IMR-90 (cell line): ENCODE measurements around the gene IFNL1. TPM values are rescaled to one million over a fixed set of nuclear protein-coding genes. Genes with fewer than 3 reads are reported as not detected.

Experiments
- ATAC-seq: fragments of 200-7000 bp; cut with Tn5 transposase; 2 replicates; pipeline ENCODE4 v1.9.1; 2020; ENCODE audit warnings: low read depth, mild to moderate bottlenecking, moderate library complexity
- BruUV-seq: library from RNA; stranded (reverse); fragments of 400-500 nt; replicated peaks from 2 replicates; lab custom pipeline; 2021; lab: Mats Ljungman, UMichigan
- CTCF ChIA-PET: fragments of 300-600 bp; formaldehyde crosslinking; extraction: SDS; loops from one replicate; lab custom pipeline; 2021; ENCODE audit warnings: antibody characterized with exemption; lab: Yijun Ruan, JAX
- POLR2A ChIA-PET: fragments of 300-600 bp; sonication (Branson Sonifier 250); formaldehyde crosslinking; loops from one replicate; lab custom pipeline; 2022; ENCODE audit warnings: antibody characterized with exemption; ENCODE audit not compliant: unreplicated experiment; lab: Charles Lee
- DNase-seq: peaks from one replicate; pipeline ENCODE4 v3.0.0; 2013
- H2AFZ ChIP-seq: replicated peaks from 2 replicates; pipeline ENCODE3; 2013; ENCODE audit warnings: low read length, mild to moderate bottlenecking; ENCODE audit not compliant: poor library complexity
- H2AK5ac ChIP-seq: 2 replicates; pipeline ENCODE4 v1.6.1; 2013; ENCODE audit warnings: low read depth, low read length, inconsistent platforms
- H2AK9ac ChIP-seq: replicated peaks from 2 replicates; pipeline ENCODE3; 2013; ENCODE audit warnings: mild to moderate bottlenecking, low read depth, low read length, moderate library complexity; ENCODE audit not compliant: poor library complexity
- H2BK120ac ChIP-seq: 2 replicates; pipeline ENCODE4 v1.6.1; 2013; ENCODE audit warnings: low read depth, low read length, inconsistent platforms
- H2BK15ac ChIP-seq: 3 replicates; pipeline ENCODE4 v1.6.1; 2013; ENCODE audit warnings: low read depth, low read length, inconsistent platforms
- H2BK20ac ChIP-seq: 2 replicates; pipeline ENCODE4 v1.6.1; 2013; ENCODE audit warnings: low read depth, mild to moderate bottlenecking, inconsistent platforms, low read length, moderate library complexity
- H2BK5ac ChIP-seq: 2 replicates; pipeline ENCODE4 v1.6.1; 2013; ENCODE audit warnings: mild to moderate bottlenecking, low read depth, low read length, inconsistent platforms; ENCODE audit not compliant: poor library complexity, severe bottlenecking
- H3K14ac ChIP-seq: replicated peaks from 2 replicates; pipeline ENCODE4 v1.6.1; 2013; ENCODE audit warnings: low read depth, low read length, inconsistent platforms
- H3K18ac ChIP-seq: 2 replicates; pipeline ENCODE4 v1.6.1; 2013; ENCODE audit warnings: low read depth, low read length, control low read depth
- H3K23ac ChIP-seq: 2 replicates; pipeline ENCODE4 v1.6.1; 2013; ENCODE audit warnings: low read depth, low read length, inconsistent platforms
- H3K27ac ChIP-seq: 2 replicates; pipeline ENCODE4 v1.5.1; 2013; ENCODE audit warnings: mild to moderate bottlenecking, control low read depth, low read length; ENCODE audit not compliant: insufficient read depth
- H3K27me3 ChIP-seq: 2 replicates; pipeline ENCODE4 v1.6.1; 2013; ENCODE audit warnings: low read length; ENCODE audit not compliant: control insufficient read depth, insufficient read depth
- H3K36me3 ChIP-seq: 2 replicates; pipeline ENCODE4 v1.6.1; 2013; ENCODE audit warnings: low read length, mixed read lengths; ENCODE audit not compliant: control insufficient read depth, insufficient read depth
- H3K4ac ChIP-seq: 2 replicates; pipeline ENCODE4 v1.6.1; 2013; ENCODE audit warnings: low read depth, low read length, inconsistent platforms
- H3K4me1 ChIP-seq: 2 replicates; pipeline ENCODE4 v1.6.1; 2013; ENCODE audit warnings: low read length, mixed read lengths; ENCODE audit not compliant: control insufficient read depth, insufficient read depth
- H3K4me2 ChIP-seq: 2 replicates; pipeline ENCODE4 v1.6.1; 2013; ENCODE audit warnings: low read depth, mild to moderate bottlenecking, control low read depth, low read length, moderate library complexity
- H3K4me3 ChIP-seq: 2 replicates; pipeline ENCODE4 v1.5.1; 2013; ENCODE audit warnings: low read depth, mild to moderate bottlenecking, control low read depth, low read length, moderate library complexity; ENCODE audit not compliant: insufficient read depth
- H3K56ac ChIP-seq: 2 replicates; pipeline ENCODE4 v1.6.1; 2013; ENCODE audit warnings: low read length, inconsistent platforms; ENCODE audit not compliant: insufficient read depth; ENCODE audit errors: extremely low read depth
- H3K79me1 ChIP-seq, 2 experiments: 2 replicates each; pipeline ENCODE4 v1.6.1; 2013; ENCODE audit warnings: low read length in 2 of 2, inconsistent platforms in 1 of 2, low read depth in 1 of 2
- H3K9ac ChIP-seq: 2 replicates; pipeline ENCODE4 v1.6.1; 2013; ENCODE audit warnings: low read depth, low read length, control low read depth
- H3K9me1 ChIP-seq: 2 replicates; pipeline ENCODE4 v1.6.1; 2013; ENCODE audit warnings: low read length, inconsistent platforms; ENCODE audit not compliant: insufficient read depth
- H3K9me3 ChIP-seq: 2 replicates; pipeline ENCODE4 v1.6.1; 2013; ENCODE audit warnings: low read length; ENCODE audit not compliant: control insufficient read depth, insufficient read depth
- H4K20me1 ChIP-seq: 2 replicates; pipeline ENCODE4 v1.6.1; 2013; ENCODE audit warnings: low read length, inconsistent platforms; ENCODE audit not compliant: insufficient read depth
- H4K5ac ChIP-seq: 2 replicates; pipeline ENCODE4 v1.6.1; 2013; ENCODE audit warnings: mild to moderate bottlenecking, low read depth, low read length, control low read depth
- H4K8ac ChIP-seq, 2 experiments: 2 replicates each; pipeline ENCODE4 v1.6.1; 2013; ENCODE audit warnings: low read depth in 2 of 2, low read length in 2 of 2, control low read depth in 1 of 2, inconsistent platforms in 1 of 2
- H4K91ac ChIP-seq: 2 replicates; pipeline ENCODE4 v1.6.1; 2013; ENCODE audit warnings: low read depth, low read length, inconsistent platforms; ENCODE audit not compliant: insufficient read depth
- BHLHE40 ChIP-seq: fragments of 150-350 bp; IDR thresholded peaks from 2 replicates; pipeline ENCODE4 v1.6.1; 2016; ENCODE audit warnings: mild to moderate bottlenecking, low read depth, low read length
- CEBPB ChIP-seq: IDR thresholded peaks from 2 replicates; pipeline ENCODE4 v1.6.1; 2012; ENCODE audit warnings: low read depth, low read length, improper control_type of control experiment
- CHD1 ChIP-seq: IDR thresholded peaks from 2 replicates; pipeline ENCODE4 v1.6.1; 2012; ENCODE audit warnings: low read depth, low read length, improper control_type of control experiment
- FOS ChIP-seq: fragments of 150-350 bp; IDR thresholded peaks from 2 replicates; pipeline ENCODE4 v1.6.1; 2016; ENCODE audit warnings: low read depth, low read length
- MAFK ChIP-seq: IDR thresholded peaks from 2 replicates; pipeline ENCODE4 v1.6.1; 2012; ENCODE audit warnings: low read depth, low read length, improper control_type of control experiment
- MAZ ChIP-seq: IDR thresholded peaks from 2 replicates; pipeline ENCODE4 v1.6.1; 2012; ENCODE audit warnings: low read depth, mild to moderate bottlenecking, low read length, improper control_type of control experiment, moderate library complexity, borderline replicate concordance
- MXI1 ChIP-seq: IDR thresholded peaks from 2 replicates; pipeline ENCODE4 v1.6.1; 2012; ENCODE audit warnings: low read depth, mild to moderate bottlenecking, low read length, moderate library complexity, borderline replicate concordance
- NFE2L2 ChIP-seq: fragments of 150-350 bp; IDR thresholded peaks from 2 replicates; pipeline ENCODE4 v1.6.1; 2016; ENCODE audit warnings: low read depth, mild to moderate bottlenecking, low read length
- POLR2A ChIP-seq: IDR thresholded peaks from 2 replicates; pipeline ENCODE4 v1.6.1; 2012; ENCODE audit warnings: mild to moderate bottlenecking, low read depth, low read length
- RAD21 ChIP-seq: IDR thresholded peaks from 2 replicates; pipeline ENCODE4 v1.6.1; 2012; ENCODE audit warnings: low read length, improper control_type of control experiment
- RCOR1 ChIP-seq: IDR thresholded peaks from 2 replicates; pipeline ENCODE4 v1.6.1; 2012; ENCODE audit warnings: mild to moderate bottlenecking, low read length, improper control_type of control experiment; ENCODE audit not compliant: insufficient replicate concordance
- RFX5 ChIP-seq: IDR thresholded peaks from 2 replicates; pipeline ENCODE4 v1.8.0; 2012; ENCODE audit warnings: low read depth, mild to moderate bottlenecking, low read length, moderate library complexity
- SMC3 ChIP-seq: fragments of 150-350 bp; IDR thresholded peaks from 2 replicates; pipeline ENCODE4 v1.6.1; 2016; ENCODE audit warnings: low read depth, mild to moderate bottlenecking, antibody characterized with exemption, low read length, moderate library complexity
- WGBS, 2 experiments: methylation state at CpG; one replicate each; pipeline versions ENCODE4 v1.1.5 to v1.1.7; 2013; ENCODE audit warnings: missing lambda C conversion rate in 2 of 2; ENCODE audit not compliant: insufficient read length in 1 of 2; ENCODE audit errors: extremely low coverage in 2 of 2; 5-methylcytosine and 5-hydroxymethylcytosine counted together
- dilution Hi-C: fragments of 300-500 bp; cut with HindIII; formaldehyde crosslinking; loops from one replicate; pipeline ENCODE4 v1.14.3; 2018; ENCODE audit warnings: low sequenced_read_pairs; ENCODE audit not compliant: unreplicated experiment
- in situ Hi-C: fragments of 300-500 bp; cut with MboI; formaldehyde crosslinking; loops from 3 replicates; pipeline ENCODE4 v1.14.3; 2019; ENCODE audit warnings: low sequenced_read_pairs, inconsistent platforms, mixed read lengths
- intact Hi-C: fragments of 100-400 bp; cut with micrococcal nuclease; formaldehyde crosslinking; loops from 2 replicates; pipeline ENCODE4 v1.10.0; 2022
- polyA plus RNA-seq, 3 experiments: library from polyadenylated mRNA; depleted of rRNA; stranded (reverse); fragments of >200 nt; gene quantifications; 2 replicates each; pipeline ENCODE4 v1.2.3, GENCODE V29; 2012; ENCODE audit warnings: low replicate concordance in 1 of 3
- total RNA-seq: library from RNA; depleted of rRNA; stranded (reverse); fragments of >200 nt; gene quantifications from 2 replicates; pipeline ENCODE4 v1.2.3, GENCODE V29; 2012
- TF ChIP-seq, protein P1 (sequence below): fragments of 150-350 bp; IDR thresholded peaks from 2 replicates; pipeline ENCODE4 v1.6.1; 2016; ENCODE audit warnings: low read depth, mild to moderate bottlenecking, low read length, moderate library complexity, borderline replicate concordance
- TF ChIP-seq, protein P2 (sequence below): fragments of 150-350 bp; IDR thresholded peaks from 2 replicates; pipeline ENCODE4 v1.6.1; 2017; ENCODE audit warnings: mild to moderate bottlenecking, antibody characterized with exemption, low read length, low read depth
- TF ChIP-seq, protein P3 (sequence below): conservative IDR thresholded peaks from 2 replicates; pipeline ENCODE4 v1.5.1; 2012; ENCODE audit warnings: mild to moderate bottlenecking, low read depth, low read length, improper control_type of control experiment

IFNL1 gene
- total and polyA plus RNA-seq, 2 of the 4 experiments (the other 2 are of a cell fraction), result not detected

- no peak overlapping the region for H2AFZ ChIP-seq
- POLR2A ChIA-PET, result no interaction called here
- H4K5ac ChIP-seq, result no peak overlapping the region
- H2BK120ac ChIP-seq, result no peak overlapping the region
- DNase-seq (no peak), ATAC-seq (no peak)
- H3K27ac ChIP-seq, result no peak overlapping the region
- no peak overlapping the region for H3K56ac ChIP-seq
- no peak overlapping the region for H2AK9ac ChIP-seq
- no CpG with 5 or more reads among the region's 5 CpGs for WGBS, 2 experiments
- CTCF ChIA-PET, result no interaction called here
- no peaks in the 10 kb centered on the region for H4K20me1 ChIP-seq
- H4K8ac ChIP-seq, result no peak overlapping the region
- no peak overlapping the region for H3K4me2 ChIP-seq
- peaks cover 55% of the 10 kb centered on the region for H3K27me3 ChIP-seq
- H2BK20ac ChIP-seq, result no peak overlapping the region
- dilution Hi-C loops, result no loop called here
- H3K14ac ChIP-seq, result no peak overlapping the region
- in situ Hi-C loops, result no loop called here
- H3K79me1 ChIP-seq, result no peaks in the 10 kb centered on the region
- H2AK5ac ChIP-seq, result no peak overlapping the region
- no peak overlapping the region for H3K9ac ChIP-seq
- TF ChIP-seq RCOR1 (no peak), BHLHE40 (no peak), CHD1 (no peak), MAFK (no peak), MXI1 (no peak), RFX5 (no peak), MAZ (no peak), CEBPB (no peak), RAD21 (no peak), POLR2A (no peak), NFE2L2 (no peak), SMC3 (no peak), FOS (no peak)
- TF ChIP-seq, protein P1, sequence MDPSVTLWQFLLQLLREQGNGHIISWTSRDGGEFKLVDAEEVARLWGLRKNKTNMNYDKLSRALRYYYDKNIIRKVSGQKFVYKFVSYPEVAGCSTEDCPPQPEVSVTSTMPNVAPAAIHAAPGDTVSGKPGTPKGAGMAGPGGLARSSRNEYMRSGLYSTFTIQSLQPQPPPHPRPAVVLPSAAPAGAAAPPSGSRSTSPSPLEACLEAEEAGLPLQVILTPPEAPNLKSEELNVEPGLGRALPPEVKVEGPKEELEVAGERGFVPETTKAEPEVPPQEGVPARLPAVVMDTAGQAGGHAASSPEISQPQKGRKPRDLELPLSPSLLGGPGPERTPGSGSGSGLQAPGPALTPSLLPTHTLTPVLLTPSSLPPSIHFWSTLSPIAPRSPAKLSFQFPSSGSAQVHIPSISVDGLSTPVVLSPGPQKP, result no peak
- TF ChIP-seq, protein P2, sequence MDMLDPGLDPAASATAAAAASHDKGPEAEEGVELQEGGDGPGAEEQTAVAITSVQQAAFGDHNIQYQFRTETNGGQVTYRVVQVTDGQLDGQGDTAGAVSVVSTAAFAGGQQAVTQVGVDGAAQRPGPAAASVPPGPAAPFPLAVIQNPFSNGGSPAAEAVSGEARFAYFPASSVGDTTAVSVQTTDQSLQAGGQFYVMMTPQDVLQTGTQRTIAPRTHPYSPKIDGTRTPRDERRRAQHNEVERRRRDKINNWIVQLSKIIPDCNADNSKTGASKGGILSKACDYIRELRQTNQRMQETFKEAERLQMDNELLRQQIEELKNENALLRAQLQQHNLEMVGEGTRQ, result no peak
- TF ChIP-seq, protein P3, sequence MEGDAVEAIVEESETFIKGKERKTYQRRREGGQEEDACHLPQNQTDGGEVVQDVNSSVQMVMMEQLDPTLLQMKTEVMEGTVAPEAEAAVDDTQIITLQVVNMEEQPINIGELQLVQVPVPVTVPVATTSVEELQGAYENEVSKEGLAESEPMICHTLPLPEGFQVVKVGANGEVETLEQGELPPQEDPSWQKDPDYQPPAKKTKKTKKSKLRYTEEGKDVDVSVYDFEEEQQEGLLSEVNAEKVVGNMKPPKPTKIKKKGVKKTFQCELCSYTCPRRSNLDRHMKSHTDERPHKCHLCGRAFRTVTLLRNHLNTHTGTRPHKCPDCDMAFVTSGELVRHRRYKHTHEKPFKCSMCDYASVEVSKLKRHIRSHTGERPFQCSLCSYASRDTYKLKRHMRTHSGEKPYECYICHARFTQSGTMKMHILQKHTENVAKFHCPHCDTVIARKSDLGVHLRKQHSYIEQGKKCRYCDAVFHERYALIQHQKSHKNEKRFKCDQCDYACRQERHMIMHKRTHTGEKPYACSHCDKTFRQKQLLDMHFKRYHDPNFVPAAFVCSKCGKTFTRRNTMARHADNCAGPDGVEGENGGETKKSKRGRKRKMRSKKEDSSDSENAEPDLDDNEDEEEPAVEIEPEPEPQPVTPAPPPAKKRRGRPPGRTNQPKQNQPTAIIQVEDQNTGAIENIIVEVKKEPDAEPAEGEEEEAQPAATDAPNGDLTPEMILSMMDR, result no peak
- no peaks in the 10 kb centered on the region for H3K4me1 ChIP-seq
- H3K4ac ChIP-seq, result no peak overlapping the region
- no peak overlapping the region for H4K91ac ChIP-seq
- peaks cover 2% of the 10 kb centered on the region; the same call in 1 of the 2 replicates for H3K9me3 ChIP-seq
- no TSS peak for BruUV-seq
- no peak overlapping the region for H2BK5ac ChIP-seq
- intact Hi-C loops, result no loop called here
- no peaks in the 10 kb centered on the region for H3K9me1 ChIP-seq
- H2BK15ac ChIP-seq, result no peak overlapping the region
- H3K4me3 ChIP-seq, result no peak overlapping the region
- H3K36me3 ChIP-seq, result no peaks in the 10 kb centered on the region
- H3K18ac ChIP-seq, result no peak overlapping the region
- H3K23ac ChIP-seq, result no peak overlapping the region
These were observed 45.1 kb upstream of the IFNL1 start for GRCh38 chr19:39251081-39251480.
